PFSK-1 (cell line): ENCODE measurements around the gene TCEA2.

ENCODE experiments used
- FOXP2 ChIP-seq: optimal IDR thresholded peaks from 2 replicates; pipeline ENCODE3; 2011; ENCODE audit warnings: borderline replicate concordance, control low read depth, inconsistent platforms; ENCODE audit not compliant: insufficient read depth; ENCODE audit errors: extremely low read length, extremely low read depth
- POLR2AphosphoS5 ChIP-seq: IDR thresholded peaks from 2 replicates; pipeline ENCODE4 v1.6.1; 2012; ENCODE audit warnings: low read depth, mild to moderate bottlenecking, control low read depth, low read length, moderate library complexity
- REST ChIP-seq, 2 experiments: IDR thresholded peaks; 2 replicates each; pipeline versions ENCODE4 v1.6.1 to v1.8.0; 2011 to 2012; ENCODE audit warnings: low read depth in 2 of 2, low read length in 2 of 2, control low read depth in 1 of 2, inconsistent platforms in 1 of 2, mild to moderate bottlenecking in 1 of 2, moderate library complexity in 1 of 2; ENCODE audit not compliant: insufficient read depth in 1 of 2
- SIN3A ChIP-seq: IDR thresholded peaks from 2 replicates; pipeline ENCODE4 v1.6.1; 2012; ENCODE audit warnings: mild to moderate bottlenecking, low read length, moderate library complexity, borderline replicate concordance; ENCODE audit not compliant: insufficient read depth
- TAF1 ChIP-seq: IDR thresholded peaks from 2 replicates; pipeline ENCODE4 v1.6.1; 2012; ENCODE audit warnings: low read length, control low read depth, borderline replicate concordance; ENCODE audit not compliant: insufficient read depth

TCEA2 gene

GRCh38 chr20:64093013-64093503 lies 30.1 kb downstream of the TCEA2 start:
- TF ChIP-seq REST (IDR thresholded peaks at IDR 0.05; ENCODE audit: insufficient read depth in 1 of 2, low read depth in 2 of 2, low read length in 2 of 2) (no peak), FOXP2 (no peak), TAF1 (no peak), SIN3A (no peak), POLR2AphosphoS5 (no peak)

- TF ChIP-seq POLR2AphosphoS5 (no peak), TAF1 (no peak), REST (IDR thresholded peaks at IDR 0.05; ENCODE audit: insufficient read depth in 1 of 2, low read depth in 2 of 2, low read length in 2 of 2) (no peak), FOXP2 (no peak), SIN3A (no peak)
These were observed 32.5 kb downstream of the TCEA2 start for GRCh38 chr20:64095455-64095854.

GRCh38 chr20:64095927-64096326 lies 32.9 kb downstream of the TCEA2 start:
- TF ChIP-seq POLR2AphosphoS5 = no peak
- no peak for TF ChIP-seq TAF1
- TF ChIP-seq SIN3A = no peak
- no peak for TF ChIP-seq REST (IDR thresholded peaks at IDR 0.05; ENCODE audit: insufficient read depth in 1 of 2, low read depth in 2 of 2, low read length in 2 of 2)
- TF ChIP-seq FOXP2 = no peak

GRCh38 chr20:64096535-64096934 lies 33.5 kb downstream of the TCEA2 start:
- no peak for TF ChIP-seq REST (IDR thresholded peaks at IDR 0.05; ENCODE audit: insufficient read depth in 1 of 2, low read depth in 2 of 2, low read length in 2 of 2)

GRCh38 chr20:64098471-64099013 lies 35.5 kb downstream of the TCEA2 start:
- TF ChIP-seq FOXP2 (no peak), TAF1 (no peak), POLR2AphosphoS5 (no peak), REST (IDR thresholded peaks at IDR 0.05; ENCODE audit: insufficient read depth in 1 of 2, low read depth in 2 of 2, low read length in 2 of 2) (no peak), SIN3A (no peak)
